Neural progenitor cell (in vitro differentiated cells): Measurements from ENCODE around the gene RAB36.

Experiments used
- EZH2phosphoT487 ChIP-seq: fragments of 200-600 bp; sonication (generic); IDR thresholded peaks from 2 replicates; pipeline ENCODE4 v1.6.1; 2017; ENCODE audit warnings: antibody characterized with exemption
- TF ChIP-seq, protein P1 (sequence below): fragments of 200-600 bp; sonication (generic); IDR thresholded peaks from 2 replicates; pipeline ENCODE4 v1.5.1; 2017; ENCODE audit warnings: antibody characterized with exemption, mild to moderate bottlenecking

DNA sequence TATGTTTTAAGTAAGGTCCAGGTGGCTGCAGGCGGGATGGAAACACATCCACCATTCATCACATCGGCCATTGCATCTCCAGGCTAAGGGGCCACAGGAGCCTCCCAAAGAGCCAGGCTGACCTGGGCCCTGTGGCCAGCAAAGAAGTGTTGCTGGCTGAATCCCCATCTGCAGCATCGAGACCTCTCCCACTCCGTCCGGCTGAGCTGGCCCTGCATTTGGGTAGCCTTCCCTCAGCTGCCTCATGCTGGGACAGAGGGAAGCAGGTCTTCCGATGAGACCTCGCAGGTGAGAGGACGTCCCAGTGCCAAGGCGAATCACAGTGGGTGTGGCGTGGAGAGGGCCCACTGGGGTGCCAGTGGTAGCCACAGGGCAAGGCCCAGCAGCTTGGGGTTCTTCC, 28.0 kb upstream of the RAB36 start:
- TF ChIP-seq, protein P1, sequence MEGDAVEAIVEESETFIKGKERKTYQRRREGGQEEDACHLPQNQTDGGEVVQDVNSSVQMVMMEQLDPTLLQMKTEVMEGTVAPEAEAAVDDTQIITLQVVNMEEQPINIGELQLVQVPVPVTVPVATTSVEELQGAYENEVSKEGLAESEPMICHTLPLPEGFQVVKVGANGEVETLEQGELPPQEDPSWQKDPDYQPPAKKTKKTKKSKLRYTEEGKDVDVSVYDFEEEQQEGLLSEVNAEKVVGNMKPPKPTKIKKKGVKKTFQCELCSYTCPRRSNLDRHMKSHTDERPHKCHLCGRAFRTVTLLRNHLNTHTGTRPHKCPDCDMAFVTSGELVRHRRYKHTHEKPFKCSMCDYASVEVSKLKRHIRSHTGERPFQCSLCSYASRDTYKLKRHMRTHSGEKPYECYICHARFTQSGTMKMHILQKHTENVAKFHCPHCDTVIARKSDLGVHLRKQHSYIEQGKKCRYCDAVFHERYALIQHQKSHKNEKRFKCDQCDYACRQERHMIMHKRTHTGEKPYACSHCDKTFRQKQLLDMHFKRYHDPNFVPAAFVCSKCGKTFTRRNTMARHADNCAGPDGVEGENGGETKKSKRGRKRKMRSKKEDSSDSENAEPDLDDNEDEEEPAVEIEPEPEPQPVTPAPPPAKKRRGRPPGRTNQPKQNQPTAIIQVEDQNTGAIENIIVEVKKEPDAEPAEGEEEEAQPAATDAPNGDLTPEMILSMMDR, result no peak
- TF ChIP-seq EZH2phosphoT487, result no peak
